K562 (cell line): Measurements from ENCODE around the gene FANCI. TPM values are rescaled to one million over a fixed set of nuclear protein-coding genes. Genes with fewer than 3 reads are reported as not detected.

Experiments
- ASH1L ChIP-seq: fragments of 450-650 bp; IDR thresholded peaks from 2 replicates; pipeline ENCODE4 v1.6.1; 2018; ENCODE audit warnings: borderline replicate concordance, mild to moderate bottlenecking, low read depth; ENCODE audit not compliant: partially characterized antibody
- CAMTA2 ChIP-seq: fragments of 250-450 bp; sonication (Bioruptor Pico); conservative IDR thresholded peaks from 2 replicates; pipeline ENCODE4 v1.5.1; 2022
- NKRF ChIP-seq: fragments of 450-650 bp; IDR thresholded peaks from 2 replicates; pipeline ENCODE4 v1.6.1; 2016; ENCODE audit warnings: borderline replicate concordance
- TAL1 ChIP-seq: fragments of 450-650 bp; IDR thresholded peaks from 2 replicates; pipeline ENCODE4 v1.6.1; 2016; ENCODE audit warnings: mild to moderate bottlenecking
- TFAM ChIP-seq: fragments of 250-450 bp; sonication (Bioruptor Pico); conservative IDR thresholded peaks from 2 replicates; pipeline ENCODE4 v1.5.0; 2021; ENCODE audit warnings: mild to moderate bottlenecking, moderate library complexity
- ZHX1 ChIP-seq: fragments of 150-350 bp; conservative IDR thresholded peaks from 2 replicates; pipeline ENCODE4 v1.6.1; 2014; ENCODE audit warnings: low read length
- polyA plus RNA-seq, 8 experiments: library from polyadenylated mRNA; depleted of rRNA in 4 of 8; stranded (reverse) in 5 of 8; unstranded in 3 of 8; fragments of >200 nt; fragmentation: Nextera tagmentation in 2 of 8; fragmentation: Illumina TruSeq in 1 of 8; extraction: Ambion mirVana in 2 of 8; extraction: Trizol in 1 of 8; gene quantifications; 2 replicates each; pipeline versions ENCODE4 v1.2.1 to v1.2.3, GENCODE V29; 2011 to 2014; ENCODE audit warnings: inconsistent platforms in 1 of 8, missing spikeins in 1 of 8
- total RNA-seq, 7 experiments: library from RNA; depleted of rRNA in 6 of 7; stranded (reverse); fragments of >200 nt in 6 of 7; fragmentation: Illumina TruSeq in 2 of 7; extraction: Trizol in 2 of 7; gene quantifications; 2 replicates each; pipeline versions ENCODE4 v1.2.1 to v1.2.3, GENCODE V29; 2011 to 2021; ENCODE audit warnings: low replicate concordance in 1 of 7
- TF ChIP-seq, protein P1 (sequence below): sonication (generic); formaldehyde crosslinking; IDR thresholded peaks from 2 replicates; pipeline ENCODE4 v1.8.0; 2023; ENCODE audit warnings: mild to moderate bottlenecking, missing genetic modification reagents
- TF ChIP-seq, protein P2 (sequence below): fragments of 250-450 bp; sonication (Bioruptor Pico); IDR thresholded peaks from 2 replicates; pipeline ENCODE4 v1.4.0; 2020; ENCODE audit warnings: borderline replicate concordance
- TF ChIP-seq, protein P3 (sequence below): IDR thresholded peaks from 2 replicates; pipeline ENCODE4 v1.6.1; 2011; ENCODE audit warnings: borderline replicate concordance, low read depth, mild to moderate bottlenecking, moderate library complexity, low read length; ENCODE audit not compliant: insufficient read depth, poor library complexity, severe bottlenecking
- TF ChIP-seq, protein P4 (sequence below), 2 experiments: IDR thresholded peaks; 2 replicates each; pipeline ENCODE4 v1.6.1; 2012; ENCODE audit warnings: improper control_type of control experiment in 2 of 2, low read depth in 2 of 2, low read length in 2 of 2, borderline replicate concordance in 1 of 2
- TF ChIP-seq, protein P5 (sequence below): fragments of 450-650 bp; IDR thresholded peaks from 2 replicates; pipeline ENCODE4 v1.6.1; 2016; ENCODE audit warnings: low read depth, mild to moderate bottlenecking, moderate library complexity

FANCI gene
- total and polyA plus RNA-seq, 9 of the 15 experiments (the other 6 are each of a cell fraction or from before 2014, with no cell fraction given): 72.1 to 165 (median 131) TPM

- TF ChIP-seq, protein P1, sequence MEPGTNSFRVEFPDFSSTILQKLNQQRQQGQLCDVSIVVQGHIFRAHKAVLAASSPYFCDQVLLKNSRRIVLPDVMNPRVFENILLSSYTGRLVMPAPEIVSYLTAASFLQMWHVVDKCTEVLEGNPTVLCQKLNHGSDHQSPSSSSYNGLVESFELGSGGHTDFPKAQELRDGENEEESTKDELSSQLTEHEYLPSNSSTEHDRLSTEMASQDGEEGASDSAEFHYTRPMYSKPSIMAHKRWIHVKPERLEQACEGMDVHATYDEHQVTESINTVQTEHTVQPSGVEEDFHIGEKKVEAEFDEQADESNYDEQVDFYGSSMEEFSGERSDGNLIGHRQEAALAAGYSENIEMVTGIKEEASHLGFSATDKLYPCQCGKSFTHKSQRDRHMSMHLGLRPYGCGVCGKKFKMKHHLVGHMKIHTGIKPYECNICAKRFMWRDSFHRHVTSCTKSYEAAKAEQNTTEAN: peak; percentile 91; the same call in 1 of the 2 replicates
- no peak for TF ChIP-seq CAMTA2
- TF ChIP-seq NKRF: peak; percentile 96
- TF ChIP-seq, protein P2, sequence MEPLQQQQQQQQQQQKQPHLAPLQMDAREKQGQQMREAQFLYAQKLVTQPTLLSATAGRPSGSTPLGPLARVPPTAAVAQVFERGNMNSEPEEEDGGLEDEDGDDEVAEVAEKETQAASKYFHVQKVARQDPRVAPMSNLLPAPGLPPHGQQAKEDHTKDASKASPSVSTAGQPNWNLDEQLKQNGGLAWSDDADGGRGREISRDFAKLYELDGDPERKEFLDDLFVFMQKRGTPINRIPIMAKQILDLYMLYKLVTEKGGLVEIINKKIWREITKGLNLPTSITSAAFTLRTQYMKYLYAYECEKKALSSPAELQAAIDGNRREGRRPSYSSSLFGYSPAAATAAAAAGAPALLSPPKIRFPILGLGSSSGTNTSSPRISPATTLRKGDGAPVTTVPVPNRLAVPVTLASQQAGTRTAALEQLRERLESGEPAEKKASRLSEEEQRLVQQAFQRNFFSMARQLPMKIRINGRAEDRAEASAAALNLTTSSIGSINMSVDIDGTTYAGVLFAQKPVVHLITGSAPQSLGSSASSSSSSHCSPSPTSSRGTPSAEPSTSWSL (CRISPR knock-in tag): no peak
- TF ChIP-seq, protein P3, sequence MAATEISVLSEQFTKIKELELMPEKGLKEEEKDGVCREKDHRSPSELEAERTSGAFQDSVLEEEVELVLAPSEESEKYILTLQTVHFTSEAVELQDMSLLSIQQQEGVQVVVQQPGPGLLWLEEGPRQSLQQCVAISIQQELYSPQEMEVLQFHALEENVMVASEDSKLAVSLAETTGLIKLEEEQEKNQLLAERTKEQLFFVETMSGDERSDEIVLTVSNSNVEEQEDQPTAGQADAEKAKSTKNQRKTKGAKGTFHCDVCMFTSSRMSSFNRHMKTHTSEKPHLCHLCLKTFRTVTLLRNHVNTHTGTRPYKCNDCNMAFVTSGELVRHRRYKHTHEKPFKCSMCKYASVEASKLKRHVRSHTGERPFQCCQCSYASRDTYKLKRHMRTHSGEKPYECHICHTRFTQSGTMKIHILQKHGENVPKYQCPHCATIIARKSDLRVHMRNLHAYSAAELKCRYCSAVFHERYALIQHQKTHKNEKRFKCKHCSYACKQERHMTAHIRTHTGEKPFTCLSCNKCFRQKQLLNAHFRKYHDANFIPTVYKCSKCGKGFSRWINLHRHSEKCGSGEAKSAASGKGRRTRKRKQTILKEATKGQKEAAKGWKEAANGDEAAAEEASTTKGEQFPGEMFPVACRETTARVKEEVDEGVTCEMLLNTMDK: peak; percentile 40
- TF ChIP-seq, protein P4, sequence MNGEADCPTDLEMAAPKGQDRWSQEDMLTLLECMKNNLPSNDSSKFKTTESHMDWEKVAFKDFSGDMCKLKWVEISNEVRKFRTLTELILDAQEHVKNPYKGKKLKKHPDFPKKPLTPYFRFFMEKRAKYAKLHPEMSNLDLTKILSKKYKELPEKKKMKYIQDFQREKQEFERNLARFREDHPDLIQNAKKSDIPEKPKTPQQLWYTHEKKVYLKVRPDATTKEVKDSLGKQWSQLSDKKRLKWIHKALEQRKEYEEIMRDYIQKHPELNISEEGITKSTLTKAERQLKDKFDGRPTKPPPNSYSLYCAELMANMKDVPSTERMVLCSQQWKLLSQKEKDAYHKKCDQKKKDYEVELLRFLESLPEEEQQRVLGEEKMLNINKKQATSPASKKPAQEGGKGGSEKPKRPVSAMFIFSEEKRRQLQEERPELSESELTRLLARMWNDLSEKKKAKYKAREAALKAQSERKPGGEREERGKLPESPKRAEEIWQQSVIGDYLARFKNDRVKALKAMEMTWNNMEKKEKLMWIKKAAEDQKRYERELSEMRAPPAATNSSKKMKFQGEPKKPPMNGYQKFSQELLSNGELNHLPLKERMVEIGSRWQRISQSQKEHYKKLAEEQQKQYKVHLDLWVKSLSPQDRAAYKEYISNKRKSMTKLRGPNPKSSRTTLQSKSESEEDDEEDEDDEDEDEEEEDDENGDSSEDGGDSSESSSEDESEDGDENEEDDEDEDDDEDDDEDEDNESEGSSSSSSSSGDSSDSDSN (IDR thresholded peaks at IDR 0.05; ENCODE audit: borderline replicate concordance in 1 of 2, low read depth in 2 of 2, low read length in 2 of 2): peak in 1 of 2 experiments; percentile 52; a peak in 1 of 4 replicates
- no peak for TF ChIP-seq TFAM
- TF ChIP-seq, protein P5, sequence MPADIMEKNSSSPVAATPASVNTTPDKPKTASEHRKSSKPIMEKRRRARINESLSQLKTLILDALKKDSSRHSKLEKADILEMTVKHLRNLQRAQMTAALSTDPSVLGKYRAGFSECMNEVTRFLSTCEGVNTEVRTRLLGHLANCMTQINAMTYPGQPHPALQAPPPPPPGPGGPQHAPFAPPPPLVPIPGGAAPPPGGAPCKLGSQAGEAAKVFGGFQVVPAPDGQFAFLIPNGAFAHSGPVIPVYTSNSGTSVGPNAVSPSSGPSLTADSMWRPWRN: 0 out of 2 replicates have a peak, but pooled peaks have one; percentile 10
- TF ChIP-seq TAL1: no peak
- no peak for TF ChIP-seq ZHX1
- TF ChIP-seq ASH1L: peak; percentile 22
Observed at GRCh38 chr15:89243691-89244573, at the start of gene FANCI (continued).
